Epithelial cell of esophagus (primary cell): ENCODE results near the gene ECE2.

Experiments used
- DNase-seq: peaks from one replicate; pipeline ENCODE4 v3.0.0; 2010; ENCODE audit warnings: low read depth
- H3K4me3 ChIP-seq: 2 replicates; pipeline ENCODE4 v1.5.1; 2011; ENCODE audit warnings: mild to moderate bottlenecking, low read length, control low read depth
- TF ChIP-seq, protein P1 (sequence below): IDR thresholded peaks from 2 replicates; pipeline ENCODE4 v1.5.1; 2011; ENCODE audit warnings: low read depth, mild to moderate bottlenecking, low read length, control low read depth, inconsistent platforms; ENCODE audit not compliant: insufficient read depth; ENCODE audit errors: missing control alignments

Gene ECE2

DNA sequence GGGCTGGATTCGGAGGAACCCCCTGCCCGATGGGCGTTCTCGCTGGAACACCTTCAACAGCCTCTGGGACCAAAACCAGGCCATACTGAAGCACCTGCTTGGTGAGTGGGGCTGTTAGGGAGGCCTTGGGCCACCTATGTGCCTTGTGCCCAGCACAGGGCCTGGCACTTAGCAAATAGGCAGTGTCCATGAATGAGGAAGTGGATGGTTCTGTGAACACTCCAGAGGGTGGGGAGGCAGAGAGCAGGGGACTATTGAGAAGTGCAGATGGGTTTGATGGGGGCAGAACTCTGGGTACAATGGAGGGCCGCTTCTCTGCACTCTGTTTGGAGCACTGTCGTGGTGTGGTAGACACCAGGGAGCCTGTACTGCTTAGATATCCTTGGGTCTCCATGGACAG lies 1.5 kb downstream of the ECE2 start:
- no peak for DNase-seq
- TF ChIP-seq, protein P1, sequence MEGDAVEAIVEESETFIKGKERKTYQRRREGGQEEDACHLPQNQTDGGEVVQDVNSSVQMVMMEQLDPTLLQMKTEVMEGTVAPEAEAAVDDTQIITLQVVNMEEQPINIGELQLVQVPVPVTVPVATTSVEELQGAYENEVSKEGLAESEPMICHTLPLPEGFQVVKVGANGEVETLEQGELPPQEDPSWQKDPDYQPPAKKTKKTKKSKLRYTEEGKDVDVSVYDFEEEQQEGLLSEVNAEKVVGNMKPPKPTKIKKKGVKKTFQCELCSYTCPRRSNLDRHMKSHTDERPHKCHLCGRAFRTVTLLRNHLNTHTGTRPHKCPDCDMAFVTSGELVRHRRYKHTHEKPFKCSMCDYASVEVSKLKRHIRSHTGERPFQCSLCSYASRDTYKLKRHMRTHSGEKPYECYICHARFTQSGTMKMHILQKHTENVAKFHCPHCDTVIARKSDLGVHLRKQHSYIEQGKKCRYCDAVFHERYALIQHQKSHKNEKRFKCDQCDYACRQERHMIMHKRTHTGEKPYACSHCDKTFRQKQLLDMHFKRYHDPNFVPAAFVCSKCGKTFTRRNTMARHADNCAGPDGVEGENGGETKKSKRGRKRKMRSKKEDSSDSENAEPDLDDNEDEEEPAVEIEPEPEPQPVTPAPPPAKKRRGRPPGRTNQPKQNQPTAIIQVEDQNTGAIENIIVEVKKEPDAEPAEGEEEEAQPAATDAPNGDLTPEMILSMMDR: no peak
- no peak overlapping the region for H3K4me3 ChIP-seq

DNA sequence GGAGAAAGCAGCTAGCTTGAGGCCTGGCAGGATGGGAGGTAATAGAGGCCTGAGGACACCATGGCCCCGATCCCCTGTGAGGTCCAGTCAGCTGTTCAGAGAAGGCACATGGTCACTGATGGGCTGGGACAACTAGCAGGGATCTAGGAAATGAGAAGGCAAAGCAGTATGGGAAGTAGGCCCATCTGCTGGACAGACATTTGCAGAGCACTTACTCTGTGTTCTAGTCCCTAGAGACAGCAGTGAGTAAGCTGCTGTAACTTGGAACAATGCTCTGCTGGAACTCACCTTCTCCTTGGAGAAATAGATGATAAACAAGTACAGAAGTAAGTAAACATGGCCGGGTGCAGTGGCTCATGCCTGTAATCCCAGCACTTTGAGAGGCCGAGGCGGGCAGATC lies 7.1 kb downstream of the ECE2 start:
- TF ChIP-seq, protein P1: no peak
- DNase-seq: no peak
- H3K4me3 ChIP-seq: no peak overlapping the region

DNA sequence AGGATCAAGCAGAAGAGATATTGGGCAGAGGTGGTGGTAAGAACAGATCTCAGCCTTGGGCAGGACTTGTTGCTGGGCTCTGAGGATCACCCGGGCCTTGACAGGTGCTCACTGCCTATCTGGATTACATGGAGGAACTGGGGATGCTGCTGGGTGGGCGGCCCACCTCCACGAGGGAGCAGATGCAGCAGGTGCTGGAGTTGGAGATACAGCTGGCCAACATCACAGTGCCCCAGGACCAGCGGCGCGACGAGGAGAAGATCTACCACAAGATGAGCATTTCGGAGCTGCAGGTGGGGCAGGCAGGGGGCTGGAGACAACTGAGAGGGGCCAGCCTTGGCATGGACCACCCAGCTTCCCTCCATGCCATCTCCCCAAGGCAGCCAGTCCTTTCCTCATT lies 7.9 kb downstream of the ECE2 start:
- TF ChIP-seq, protein P1: no peak
- no peak for DNase-seq
- H3K4me3 ChIP-seq: no peak overlapping the region

DNA sequence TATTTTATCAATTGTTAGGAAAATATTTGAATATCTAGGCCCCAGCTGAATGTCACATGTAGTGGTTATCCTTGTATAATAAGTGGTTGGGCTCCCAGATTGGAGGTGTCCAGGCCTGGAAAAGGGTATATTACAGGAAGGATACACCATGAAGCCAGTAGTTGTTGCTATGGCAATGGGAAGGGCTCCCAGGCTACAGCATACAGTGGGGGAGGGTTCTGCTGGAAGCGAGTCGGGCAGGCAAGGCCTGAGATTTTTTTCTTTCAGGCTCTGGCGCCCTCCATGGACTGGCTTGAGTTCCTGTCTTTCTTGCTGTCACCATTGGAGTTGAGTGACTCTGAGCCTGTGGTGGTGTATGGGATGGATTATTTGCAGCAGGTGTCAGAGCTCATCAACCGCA lies 8.9 kb downstream of the ECE2 start:
- peak; percentile 73 for DNase-seq
- H3K4me3 ChIP-seq: no peak overlapping the region
- TF ChIP-seq, protein P1: peak; percentile 52

DNA sequence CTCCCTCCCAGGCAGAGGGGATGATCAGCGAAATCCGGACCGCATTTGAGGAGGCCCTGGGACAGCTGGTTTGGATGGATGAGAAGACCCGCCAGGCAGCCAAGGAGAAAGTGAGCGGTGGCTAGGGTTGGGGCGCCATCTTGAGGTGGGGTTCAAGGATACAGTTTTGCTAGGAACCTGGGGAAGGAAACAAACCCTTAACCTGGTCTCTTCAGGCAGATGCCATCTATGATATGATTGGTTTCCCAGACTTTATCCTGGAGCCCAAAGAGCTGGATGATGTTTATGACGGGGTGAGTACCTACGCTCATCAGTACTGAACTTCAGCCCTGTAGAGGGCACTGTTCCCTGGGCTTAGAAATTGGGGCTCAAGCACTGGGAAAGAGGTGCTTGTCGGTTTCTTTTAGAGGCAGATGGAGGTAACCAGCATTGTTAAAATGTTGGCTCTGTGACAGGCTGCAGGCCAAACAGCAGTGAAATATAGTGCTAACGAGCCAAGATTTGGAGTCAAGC lies 13.7 kb downstream of the ECE2 start:
- TF ChIP-seq, protein P1: peak; percentile 67
- peak; percentile 66 for DNase-seq
- H3K4me3 ChIP-seq: no peak overlapping the region

DNA sequence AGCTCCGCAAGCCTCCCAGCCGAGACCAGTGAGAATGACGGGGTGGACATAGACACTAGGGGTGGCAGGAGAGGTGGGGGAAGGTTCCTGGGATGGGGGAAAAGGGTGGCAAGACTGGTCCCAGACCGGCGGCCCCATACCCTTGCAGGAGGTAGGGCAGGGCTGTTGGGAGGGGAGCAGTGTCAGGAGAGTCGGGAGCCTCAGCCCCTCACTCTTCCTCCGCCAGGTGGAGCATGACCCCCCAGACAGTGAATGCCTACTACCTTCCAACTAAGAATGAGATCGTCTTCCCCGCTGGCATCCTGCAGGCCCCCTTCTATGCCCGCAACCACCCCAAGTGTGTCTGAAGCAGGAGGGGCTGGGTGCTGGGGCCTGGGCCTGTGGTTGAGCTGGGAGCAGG lies 14.5 kb downstream of the ECE2 start:
- DNase-seq: no peak
- H3K4me3 ChIP-seq: no peak overlapping the region
- TF ChIP-seq, protein P1: no peak

DNA sequence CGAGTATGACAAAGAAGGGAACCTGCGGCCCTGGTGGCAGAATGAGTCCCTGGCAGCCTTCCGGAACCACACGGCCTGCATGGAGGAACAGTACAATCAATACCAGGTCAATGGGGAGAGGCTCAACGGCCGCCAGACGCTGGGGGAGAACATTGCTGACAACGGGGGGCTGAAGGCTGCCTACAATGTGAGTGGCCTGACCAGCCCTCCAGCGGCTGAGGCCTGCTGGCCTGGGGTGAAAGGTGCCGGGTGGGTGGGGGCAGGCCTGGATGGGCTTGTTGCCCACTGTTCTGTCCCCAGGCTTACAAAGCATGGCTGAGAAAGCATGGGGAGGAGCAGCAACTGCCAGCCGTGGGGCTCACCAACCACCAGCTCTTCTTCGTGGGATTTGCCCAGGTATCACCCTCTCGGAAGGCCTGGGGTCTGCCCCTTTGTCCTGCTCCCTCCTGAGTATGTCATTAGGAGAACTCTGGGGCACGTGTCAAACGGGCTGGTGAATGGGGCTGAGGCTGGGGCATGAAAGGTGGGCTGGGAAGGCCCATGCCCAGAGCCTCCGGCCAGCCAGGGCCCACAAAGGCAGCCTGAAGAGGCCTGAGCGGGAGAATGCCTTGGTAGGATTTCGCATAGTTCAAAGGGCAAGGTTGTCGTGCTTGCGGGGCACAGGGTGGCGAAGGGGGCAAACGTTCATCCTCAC lies 15.4 kb downstream of the ECE2 start:
- H3K4me3 ChIP-seq: no peak overlapping the region
- TF ChIP-seq, protein P1: no peak
- no peak for DNase-seq
